AG09319 (cell line): ENCODE results near the gene CCDC78.

Experiments used
- DNase-seq: peaks from one replicate; pipeline ENCODE4 v3.0.0-alpha.2; 2010; ENCODE audit warnings: low read depth; ENCODE audit errors: extremely low read depth
- CTCF ChIP-seq: IDR thresholded peaks from 2 replicates; pipeline ENCODE4 v1.5.1; 2011; ENCODE audit warnings: low read depth, mild to moderate bottlenecking, inconsistent platforms, low read length, moderate library complexity

CCDC78 gene

DNA sequence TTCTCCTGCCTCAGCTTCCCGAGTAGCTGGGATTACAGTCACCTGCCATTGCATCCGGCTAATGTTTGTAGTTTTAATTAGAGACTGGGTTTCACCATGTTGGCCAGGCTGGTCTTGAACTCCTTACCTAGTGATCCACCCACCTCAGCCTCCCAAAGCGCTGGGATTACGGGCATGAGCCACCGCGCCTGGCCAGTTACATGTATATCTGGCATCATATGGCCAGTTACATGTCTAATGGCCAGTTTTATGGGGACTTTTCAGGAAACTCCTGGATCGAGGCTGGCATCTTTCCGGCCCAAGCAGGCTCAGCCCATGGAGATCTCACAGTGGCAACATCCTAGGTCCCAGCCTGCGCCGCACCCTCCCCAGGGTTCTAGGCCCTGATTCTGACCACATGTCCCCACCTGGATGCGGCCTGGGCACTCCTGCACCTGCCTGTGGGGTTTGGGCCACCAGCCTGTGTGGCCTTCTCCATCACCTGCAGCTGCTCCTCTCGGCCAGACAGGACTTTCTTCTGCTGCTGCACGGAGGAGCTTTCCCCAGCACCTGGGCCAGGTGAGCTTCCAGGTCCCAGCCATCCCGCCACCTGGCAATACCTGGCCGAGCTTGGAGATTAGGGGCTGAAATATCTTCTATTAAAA is 15.9 kb upstream of the CCDC78 start:
- TF ChIP-seq CTCF, result no peak
- DNase-seq, result no peak

DNA sequence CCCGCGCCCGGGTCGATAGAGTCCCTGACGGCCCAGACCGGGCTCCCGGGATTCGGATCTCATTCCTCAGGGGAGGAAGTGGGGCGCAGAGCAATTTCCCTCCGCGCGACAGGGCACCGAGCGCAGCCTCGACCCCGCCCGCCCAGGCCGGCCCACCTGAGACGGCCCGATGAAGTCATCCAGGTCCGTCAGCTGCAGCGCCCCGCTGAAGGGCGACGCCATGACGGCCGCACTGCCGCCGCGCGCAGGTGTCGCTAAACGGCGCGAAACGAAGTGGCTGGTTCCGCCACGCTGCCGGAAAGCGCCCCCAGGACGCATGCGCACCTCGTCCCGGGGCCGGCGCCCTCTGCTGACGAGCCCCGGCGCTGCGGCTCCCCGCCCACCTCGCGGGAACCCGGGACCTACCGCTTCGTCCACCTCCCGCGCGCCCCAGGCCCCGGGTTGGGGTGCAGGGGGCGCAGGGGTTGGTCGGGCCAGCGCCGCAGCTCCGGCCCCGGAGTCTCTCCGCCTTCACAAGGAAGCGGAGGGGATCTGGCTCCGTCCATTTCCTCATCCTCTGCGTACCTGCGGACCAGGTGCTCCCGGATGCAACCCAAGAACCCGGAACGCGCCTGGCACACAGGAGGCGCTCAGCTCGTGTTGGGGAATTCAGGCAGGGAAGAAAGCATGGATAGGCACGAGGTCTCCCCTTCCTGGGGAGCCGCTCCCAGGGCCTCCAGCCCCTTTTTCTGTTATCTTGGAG is 14.7 kb upstream of the CCDC78 start, which contains the start of gene CIAO3:
Gene CIAO3, minus strand, starts transcription at position 234 of the 742 bp plus-strand sequence. Its CDS starts 12 bp downstream, at position 222.
- TF ChIP-seq CTCF, result peak; percentile 60
- peak; percentile 69 for DNase-seq

GRCh38 chr16:740459-740763 is 14.2 kb upstream of the CCDC78 start:
- TF ChIP-seq CTCF, result no peak
- no peak for DNase-seq

DNA sequence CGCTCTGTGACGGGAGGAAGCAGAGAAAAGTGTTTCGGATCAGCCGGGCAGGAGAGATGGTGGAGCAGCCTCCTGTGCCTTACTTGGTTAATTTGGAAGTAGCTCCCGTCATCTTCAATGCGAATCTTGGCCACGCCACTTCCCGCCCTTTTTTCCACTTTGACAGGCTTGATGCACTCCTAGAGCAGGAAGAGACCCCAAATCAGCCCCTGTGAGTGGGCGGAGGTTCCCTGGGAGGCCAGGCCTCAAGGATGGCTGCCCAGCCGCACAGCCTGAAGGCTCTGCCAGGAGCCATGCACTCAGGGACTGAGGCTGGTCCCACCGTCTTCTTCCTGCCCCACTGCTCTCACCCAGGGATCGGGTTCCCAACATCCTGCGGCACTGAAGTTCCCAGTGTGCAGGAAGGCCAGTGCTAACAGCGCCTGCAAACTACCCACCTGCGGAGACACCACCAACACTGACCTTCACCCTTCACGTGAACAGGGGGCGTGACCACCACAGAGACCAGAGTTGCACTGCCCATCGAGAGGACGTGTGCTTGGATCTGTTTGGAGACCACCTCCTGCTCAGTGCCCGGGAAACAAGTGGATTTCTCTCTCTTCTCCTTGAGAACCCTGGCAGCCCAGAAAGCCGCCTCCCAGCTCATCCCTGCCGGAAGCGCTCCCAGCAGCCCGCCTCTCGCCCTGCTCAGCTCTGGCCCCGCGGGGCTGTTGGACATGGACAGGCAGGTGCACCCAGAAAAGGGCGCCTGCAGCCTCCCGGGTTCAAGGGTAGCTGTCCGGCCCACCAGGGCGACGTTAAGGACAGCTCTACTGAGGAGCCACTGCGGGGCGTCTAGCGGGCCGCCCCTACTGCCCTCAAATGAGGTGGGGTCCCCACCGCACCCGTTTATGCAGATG is 13.6 kb upstream of the CCDC78 start:
- TF ChIP-seq CTCF, result no peak
- no peak for DNase-seq

DNA sequence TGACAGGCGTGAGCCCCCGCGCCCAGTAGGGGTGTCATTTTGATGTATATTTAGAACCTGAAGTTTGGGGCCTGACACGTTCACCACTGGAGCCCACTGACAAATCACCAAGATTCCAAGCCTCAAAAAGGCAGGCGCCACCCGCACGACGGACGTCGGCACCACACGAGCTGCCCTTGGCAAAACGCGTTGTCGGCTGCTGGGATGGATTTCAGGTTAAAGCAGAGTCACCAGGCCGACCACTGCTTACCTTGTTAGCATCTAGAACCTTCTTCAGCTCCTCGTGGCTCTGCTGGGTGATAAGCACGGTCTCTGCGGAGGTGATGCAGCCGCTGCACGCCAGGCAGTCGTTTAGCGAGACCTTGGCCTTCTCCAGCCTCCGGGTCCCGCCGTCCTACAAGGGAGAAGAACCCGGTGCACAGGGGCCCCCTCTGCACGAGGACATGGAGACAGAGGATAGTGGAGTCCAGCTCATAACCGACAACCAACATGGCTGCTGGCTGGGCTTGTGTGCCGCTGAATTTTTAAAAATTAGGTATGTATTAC is 10.8 kb upstream of the CCDC78 start:
- TF ChIP-seq CTCF, result no peak

DNA sequence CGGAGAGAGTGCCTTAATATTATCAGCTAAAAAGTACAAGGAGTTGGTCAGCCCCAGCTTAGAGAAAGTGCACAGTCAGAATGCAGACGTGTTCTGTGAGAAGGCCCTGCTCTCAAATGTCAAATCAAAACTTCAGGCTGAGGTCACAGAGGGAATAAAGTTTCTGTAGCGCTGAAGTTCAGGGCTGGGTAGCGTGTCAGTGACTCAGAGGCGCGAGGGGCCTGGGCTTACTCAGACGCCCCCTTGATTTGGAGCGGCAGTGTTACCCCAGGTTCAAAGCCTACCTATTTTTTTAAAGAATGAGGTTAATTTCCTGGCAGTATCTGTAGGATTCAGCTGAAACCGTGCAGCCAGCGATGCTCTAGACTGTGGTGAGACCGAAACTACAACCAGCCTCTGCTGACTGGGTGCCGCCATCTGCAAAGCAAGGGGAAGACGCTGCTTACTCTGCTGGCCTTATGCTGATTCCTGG is 9.8 kb upstream of the CCDC78 start:
- TF ChIP-seq CTCF, result no peak
- no peak for DNase-seq

More for the DNA sequence above, 10.8 kb upstream of the CCDC78 start:
- no peak for DNase-seq
